ENCODE measurements around the gene DUSP22. TPM values are rescaled to one million over a fixed set of nuclear protein-coding genes. Genes with fewer than 3 reads are reported as not detected.

DUSP22 gene
- total and polyA plus RNA-seq, 2 experiments from 2014 or later, result 24.2 to 26.3 TPM

- 87% methylated on average over 10 of the region's 10 CpGs for WGBS (ENCODE audit: low lambda C conversion rate, missing lambda C conversion rate)
- Histone ChIP-seq H2AFZ (no peak overlapping the region), H3K4me2 (no peak overlapping the region), H3K27me3 (no peaks in the 10 kb centered on the region), H3K4me3 (no peak overlapping the region), H3K36me3 (replicated peaks; ENCODE audit: insufficient read depth, low read depth) (no peaks in the 10 kb centered on the region), H3K9me2 (replicated peaks; ENCODE audit: insufficient read depth) (no peaks in the 10 kb centered on the region), H3K79me2 (no peaks in the 10 kb centered on the region), H4K20me1 (ENCODE audit: insufficient read depth, poor library complexity, severe bottlenecking) (no peaks in the 10 kb centered on the region), H3K27ac (no peak overlapping the region), H3K9me3 (ENCODE audit: low read depth) (no peaks in the 10 kb centered on the region), H3K4me1 (ENCODE audit: insufficient read depth) (no peaks in the 10 kb centered on the region)
- no peak for DNase-seq (ENCODE audit: low spot score)
- TF ChIP-seq EZH2phosphoT487 (IDR thresholded peaks at IDR 0.05; ENCODE audit: low read depth, severe bottlenecking, unreplicated experiment) (no peak), EZH2 (IDR thresholded peaks at IDR 0.05; ENCODE audit: borderline replicate concordance) (no peak)
- TF ChIP-seq, protein P1, sequence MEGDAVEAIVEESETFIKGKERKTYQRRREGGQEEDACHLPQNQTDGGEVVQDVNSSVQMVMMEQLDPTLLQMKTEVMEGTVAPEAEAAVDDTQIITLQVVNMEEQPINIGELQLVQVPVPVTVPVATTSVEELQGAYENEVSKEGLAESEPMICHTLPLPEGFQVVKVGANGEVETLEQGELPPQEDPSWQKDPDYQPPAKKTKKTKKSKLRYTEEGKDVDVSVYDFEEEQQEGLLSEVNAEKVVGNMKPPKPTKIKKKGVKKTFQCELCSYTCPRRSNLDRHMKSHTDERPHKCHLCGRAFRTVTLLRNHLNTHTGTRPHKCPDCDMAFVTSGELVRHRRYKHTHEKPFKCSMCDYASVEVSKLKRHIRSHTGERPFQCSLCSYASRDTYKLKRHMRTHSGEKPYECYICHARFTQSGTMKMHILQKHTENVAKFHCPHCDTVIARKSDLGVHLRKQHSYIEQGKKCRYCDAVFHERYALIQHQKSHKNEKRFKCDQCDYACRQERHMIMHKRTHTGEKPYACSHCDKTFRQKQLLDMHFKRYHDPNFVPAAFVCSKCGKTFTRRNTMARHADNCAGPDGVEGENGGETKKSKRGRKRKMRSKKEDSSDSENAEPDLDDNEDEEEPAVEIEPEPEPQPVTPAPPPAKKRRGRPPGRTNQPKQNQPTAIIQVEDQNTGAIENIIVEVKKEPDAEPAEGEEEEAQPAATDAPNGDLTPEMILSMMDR (IDR thresholded peaks at IDR 0.05; ENCODE audit: poor library complexity), result no peak
Observed at GRCh38 chr6:334536-335510, 42.5 kb downstream of the DUSP22 start.

GRCh38 chr6:335572-335971, 43.3 kb downstream of the DUSP22 start:
- Histone ChIP-seq H3K27ac (no peak overlapping the region), H3K4me2 (no peak overlapping the region), H3K36me3 (replicated peaks; ENCODE audit: insufficient read depth, low read depth) (no peaks in the 10 kb centered on the region), H2AFZ (no peak overlapping the region), H3K27me3 (no peaks in the 10 kb centered on the region), H4K20me1 (ENCODE audit: insufficient read depth, poor library complexity, severe bottlenecking) (no peaks in the 10 kb centered on the region), H3K9me3 (ENCODE audit: low read depth) (no peaks in the 10 kb centered on the region), H3K4me1 (ENCODE audit: insufficient read depth) (no peaks in the 10 kb centered on the region), H3K9me2 (replicated peaks; ENCODE audit: insufficient read depth) (no peaks in the 10 kb centered on the region), H3K79me2 (no peaks in the 10 kb centered on the region), H3K4me3 (no peak overlapping the region)
- TF ChIP-seq, protein P1 (IDR thresholded peaks at IDR 0.05; ENCODE audit: poor library complexity), result no peak
- TF ChIP-seq EZH2 (IDR thresholded peaks at IDR 0.05; ENCODE audit: borderline replicate concordance) (no peak), EZH2phosphoT487 (IDR thresholded peaks at IDR 0.05; ENCODE audit: low read depth, severe bottlenecking, unreplicated experiment) (no peak)
- 82% methylated on average over 6 of the region's 6 CpGs for WGBS (ENCODE audit: low lambda C conversion rate, missing lambda C conversion rate)
- DNase-seq (ENCODE audit: low spot score), result no peak

DNA sequence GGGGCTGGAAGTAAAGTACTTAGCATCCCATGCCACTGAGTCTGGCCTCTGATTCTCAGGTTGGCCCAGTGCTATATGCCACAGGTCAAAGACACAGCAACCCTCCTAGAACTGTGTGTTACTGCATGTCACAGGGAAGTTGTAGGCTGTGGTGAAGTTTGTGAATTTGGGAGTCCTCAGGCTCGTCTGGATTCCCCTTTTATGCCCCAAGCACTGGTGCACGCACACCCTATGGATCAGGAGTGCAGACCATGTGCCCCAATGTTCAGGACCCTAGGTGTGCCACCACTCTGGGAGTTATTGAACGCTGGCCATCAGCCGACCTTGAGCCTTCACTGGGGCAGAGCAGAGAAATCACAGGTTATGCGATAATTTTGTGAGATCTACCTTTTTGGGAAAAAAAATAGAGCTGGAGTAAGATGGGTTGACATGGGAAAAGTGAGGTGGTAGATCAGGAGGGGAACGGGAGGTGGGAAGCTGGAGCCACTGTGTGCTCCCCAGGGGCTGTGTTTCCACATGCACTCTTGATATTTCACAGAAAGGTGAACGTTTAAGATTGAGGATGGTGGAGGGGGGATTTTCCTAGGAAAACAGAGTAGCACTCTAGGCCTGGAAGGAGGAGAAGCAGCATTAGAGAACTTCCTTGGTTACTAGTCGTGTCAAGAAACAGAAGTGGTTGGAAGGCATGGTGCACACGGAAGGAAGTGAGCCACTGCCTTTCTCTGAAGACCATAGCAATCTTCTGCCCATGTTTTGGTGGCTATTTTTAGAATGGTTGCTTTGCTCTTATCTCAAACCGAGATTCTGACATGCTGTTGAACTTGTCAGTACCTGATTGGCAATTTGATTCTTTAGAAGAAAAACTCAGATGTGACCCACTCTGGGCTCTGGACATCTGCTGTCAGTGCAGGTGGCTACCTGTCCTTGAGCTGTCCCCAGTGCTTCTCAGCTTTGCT, 44.1 kb downstream of the DUSP22 start:
- Histone ChIP-seq H3K4me3 (no peak overlapping the region), H3K27ac (no peak overlapping the region), H3K36me3 (replicated peaks; ENCODE audit: insufficient read depth, low read depth) (no peaks in the 10 kb centered on the region), H3K79me2 (no peaks in the 10 kb centered on the region), H3K4me1 (ENCODE audit: insufficient read depth) (no peaks in the 10 kb centered on the region), H3K4me2 (no peak overlapping the region), H3K9me2 (replicated peaks; ENCODE audit: insufficient read depth) (no peaks in the 10 kb centered on the region), H3K9me3 (ENCODE audit: low read depth) (no peaks in the 10 kb centered on the region), H4K20me1 (ENCODE audit: insufficient read depth, poor library complexity, severe bottlenecking) (no peaks in the 10 kb centered on the region), H2AFZ (no peak overlapping the region), H3K27me3 (no peaks in the 10 kb centered on the region)
- TF ChIP-seq, protein P1 (IDR thresholded peaks at IDR 0.05; ENCODE audit: poor library complexity), result no peak
- no peak for TF ChIP-seq EZH2phosphoT487 (IDR thresholded peaks at IDR 0.05; ENCODE audit: low read depth, severe bottlenecking, unreplicated experiment)
- TF ChIP-seq EZH2 (IDR thresholded peaks at IDR 0.05; ENCODE audit: borderline replicate concordance), result no peak
- no peak for DNase-seq (ENCODE audit: low spot score)
- 78% methylated on average over 10 of the region's 10 CpGs for WGBS (ENCODE audit: low lambda C conversion rate, missing lambda C conversion rate)

Data from hepatocyte (in vitro differentiated cells).